HCT116 (cell line): Measurements from ENCODE around the gene URB1. TPM values are rescaled to one million over a fixed set of nuclear protein-coding genes. Genes with fewer than 3 reads are reported as not detected.

Experiments
- ATAC-seq: fragments of 200-7000 bp; cut with Tn5 transposase; 2 replicates; pipeline ENCODE4 v1.9.1; 2020; ENCODE audit warnings: mild to moderate bottlenecking, moderate library complexity
- BruUV-seq: library from RNA; stranded (reverse); fragments of 400-500 nt; replicated peaks from 2 replicates; lab custom pipeline; 2021; lab: Mats Ljungman, UMichigan
- CTCF ChIA-PET: fragments of 300-600 bp; sonication (Branson Sonifier 250); formaldehyde crosslinking; loops from one replicate; lab custom pipeline; 2021; ENCODE audit warnings: antibody characterized with exemption; lab: Charles Lee
- POLR2A ChIA-PET: fragments of 300-600, 350-600 bp; sonication (Branson Sonifier 250); formaldehyde crosslinking; loops from one replicate; lab custom pipeline; 2021; ENCODE audit warnings: antibody characterized with exemption; lab: Charles Lee
- RAD21 ChIA-PET, 2 experiments: fragments of 300-600 bp; sonication (Branson Sonifier 250); formaldehyde crosslinking; loops; one replicate each; lab custom pipeline; 2023; ENCODE audit warnings: low total read pairs in 2 of 2; ENCODE audit not compliant: uncharacterized antibody in 2 of 2, unreplicated experiment in 2 of 2, low non-redundant PET in 1 of 2; lab: Charles Lee
- DNase-seq: peaks from one replicate; pipeline ENCODE4 v3.0.0-alpha.2; 2010; ENCODE audit warnings: low read depth, low spot score
- H2AFZ ChIP-seq: fragments of 200-600 bp; shearing (Covaris generic), sonication (generic); 2 replicates; pipeline ENCODE4 v1.6.1; 2017; ENCODE audit warnings: low read depth, mixed run types, mixed read lengths, antibody characterized with exemption, low read length; ENCODE audit not compliant: poor library complexity, severe bottlenecking
- H3K27ac ChIP-seq: 2 replicates; pipeline ENCODE4 v1.5.1; 2012; ENCODE audit warnings: low read depth, low read length
- H3K27me3 ChIP-seq: fragments of 200-600 bp; sonication (generic); 2 replicates; pipeline ENCODE4 v1.6.1; 2016; ENCODE audit warnings: mixed run types, low read length, mixed read lengths; ENCODE audit not compliant: insufficient read depth
- H3K36me3 ChIP-seq, 2 experiments: fragments of 200-500 bp in 1 of 2; fragments of 200-600 bp in 1 of 2; sonication (Bioruptor generic) in 1 of 2; sonication (generic) in 1 of 2; 2 replicates each; pipeline versions ENCODE4 v1.5.1 to v1.6.1; 2014 to 2016; ENCODE audit warnings: low read length in 2 of 2, inconsistent platforms in 1 of 2, mixed read lengths in 1 of 2, mixed run types in 1 of 2; ENCODE audit not compliant: insufficient read depth in 2 of 2, control insufficient read depth in 1 of 2
- H3K4me1 ChIP-seq, 2 experiments: fragments of 200-600 bp in 1 of 2; sonication (generic) in 1 of 2; 2 replicates each; pipeline versions ENCODE4 v1.5.1 to v1.6.1; 2012 to 2017; ENCODE audit warnings: low read length in 2 of 2, inconsistent platforms in 1 of 2, mild to moderate bottlenecking in 1 of 2, mixed read lengths in 1 of 2, mixed run types in 1 of 2, moderate library complexity in 1 of 2; ENCODE audit not compliant: insufficient read depth in 2 of 2, control insufficient read depth in 1 of 2
- H3K4me2 ChIP-seq: fragments of 200-600 bp; sonication (generic); 2 replicates; pipeline ENCODE4 v1.6.1; 2017; ENCODE audit warnings: mixed run types, low read length, mixed read lengths
- H3K4me3 ChIP-seq, 2 experiments: fragments of 200-600 bp in 1 of 2; sonication (generic) in 1 of 2; replicated peaks in 1 of 2; 2 replicates each; pipeline ENCODE4 v1.5.1; 2011 to 2016; ENCODE audit warnings: low read length in 2 of 2, control low read depth in 1 of 2, low read depth in 1 of 2, mild to moderate bottlenecking in 1 of 2, mixed read lengths in 1 of 2, mixed run types in 1 of 2
- H3K79me2 ChIP-seq: fragments of 200-600 bp; sonication (generic); 2 replicates; pipeline ENCODE4 v1.6.1; 2017; ENCODE audit warnings: mild to moderate bottlenecking, mixed run types, low read length, moderate library complexity, mixed read lengths; ENCODE audit not compliant: insufficient read depth
- H3K9ac ChIP-seq: fragments of 200-600 bp; sonication (generic); 2 replicates; pipeline ENCODE4 v1.6.1; 2016; ENCODE audit warnings: low read length, mixed read lengths
- H3K9me2 ChIP-seq: fragments of 200-600 bp; sonication (generic), shearing (Covaris generic); 2 replicates; pipeline ENCODE4 v1.6.1; 2017; ENCODE audit warnings: mixed run types, mild to moderate bottlenecking, moderate library complexity; ENCODE audit not compliant: insufficient read depth
- H3K9me3 ChIP-seq, 2 experiments: fragments of 200-500 bp in 1 of 2; fragments of 200-600 bp in 1 of 2; sonication (Bioruptor generic) in 1 of 2; sonication (generic) in 1 of 2; 2 replicates each; pipeline ENCODE4 v1.6.1; 2014 to 2017; ENCODE audit warnings: low read length in 2 of 2, mixed read lengths in 2 of 2, inconsistent platforms in 1 of 2, low read depth in 1 of 2, mild to moderate bottlenecking in 1 of 2, mixed run types in 1 of 2, moderate library complexity in 1 of 2; ENCODE audit not compliant: control insufficient read depth in 1 of 2, insufficient read depth in 1 of 2
- H4K20me1 ChIP-seq: fragments of 200-600 bp; sonication (generic), shearing (Covaris generic); 2 replicates; pipeline ENCODE4 v1.6.1; 2017; ENCODE audit warnings: mixed run types, mild to moderate bottlenecking, moderate library complexity; ENCODE audit not compliant: insufficient read depth
- CBX3 ChIP-seq: IDR thresholded peaks from 2 replicates; pipeline ENCODE4 v1.6.1; 2012; ENCODE audit warnings: low read depth
- EGR1 ChIP-seq: IDR thresholded peaks from 2 replicates; pipeline ENCODE4 v1.6.1; 2012; ENCODE audit warnings: low read depth
- EZH2 ChIP-seq: fragments of 200-600 bp; sonication (generic); IDR thresholded peaks from 2 replicates; pipeline ENCODE4 v1.6.1; 2017; ENCODE audit warnings: antibody characterized with exemption, mixed run types
- EZH2phosphoT487 ChIP-seq: fragments of 200-600 bp; IDR thresholded peaks from 2 replicates; pipeline ENCODE4 v1.6.1; 2018; ENCODE audit warnings: antibody characterized with exemption, borderline replicate concordance
- JUND ChIP-seq: IDR thresholded peaks from 2 replicates; pipeline ENCODE4 v1.6.1; 2012
- MAX ChIP-seq: IDR thresholded peaks from 2 replicates; pipeline ENCODE4 v1.6.1; 2012
- POLR2A ChIP-seq: IDR thresholded peaks from 2 replicates; pipeline ENCODE4 v1.7.0; 2011; ENCODE audit warnings: borderline replicate concordance; ENCODE audit not compliant: insufficient read depth, insufficient read length; ENCODE audit errors: extremely low read depth
- RAD21 ChIP-seq: IDR thresholded peaks from 2 replicates; pipeline ENCODE4 v1.6.1; 2012; ENCODE audit warnings: low read depth, mild to moderate bottlenecking
- SIN3A ChIP-seq: IDR thresholded peaks from 2 replicates; pipeline ENCODE4 v1.6.1; 2012; ENCODE audit warnings: low read depth
- SP1 ChIP-seq: IDR thresholded peaks from 2 replicates; pipeline ENCODE4 v1.6.1; 2012; ENCODE audit warnings: low read depth
- SRF ChIP-seq: IDR thresholded peaks from 2 replicates; pipeline ENCODE4 v1.6.1; 2012; ENCODE audit warnings: low read depth
- TCF7L2 ChIP-seq: IDR thresholded peaks from 2 replicates; pipeline ENCODE4 v1.7.0; 2011; ENCODE audit warnings: borderline replicate concordance, inconsistent platforms; ENCODE audit not compliant: insufficient read depth, insufficient read length; ENCODE audit errors: extremely low read depth
- YY1 ChIP-seq: IDR thresholded peaks from 2 replicates; pipeline ENCODE4 v1.6.1; 2011; ENCODE audit warnings: low read length, low read depth, moderate library complexity, mild to moderate bottlenecking; ENCODE audit not compliant: insufficient replicate concordance; ENCODE audit errors: extremely low read depth
- ZFX ChIP-seq: fragments of 450-650 bp; IDR thresholded peaks from 2 replicates; pipeline ENCODE4 v1.6.1; 2017
- ZNF274 ChIP-seq: fragments of 200-500 bp; sonication (Bioruptor generic); IDR thresholded peaks from 2 replicates; pipeline ENCODE4 v1.6.1; 2014; ENCODE audit warnings: mild to moderate bottlenecking, low read depth, low read length, inconsistent platforms
- intact Hi-C: fragments of 100-400 bp; cut with micrococcal nuclease; formaldehyde crosslinking; loops from 2 replicates; pipeline ENCODE4 v1.10.0; 2022
- total RNA-seq: library from RNA; stranded (reverse); gene quantifications from one replicate; pipeline ENCODE4 v1.2.1, GENCODE V29; 2021; ENCODE audit not compliant: unreplicated experiment
- TF ChIP-seq, protein P1 (sequence below): IDR thresholded peaks from 2 replicates; pipeline ENCODE4 v1.6.1; 2011; ENCODE audit warnings: mild to moderate bottlenecking, low read length, moderate library complexity; ENCODE audit not compliant: insufficient replicate concordance; ENCODE audit errors: extremely low read depth
- TF ChIP-seq, protein P2 (sequence below): IDR thresholded peaks from 2 replicates; pipeline ENCODE4 v1.6.1; 2012
- TF ChIP-seq, protein P3 (sequence below): IDR thresholded peaks from 2 replicates; pipeline ENCODE4 v1.6.1; 2012; ENCODE audit warnings: low read depth
- TF ChIP-seq, protein P4 (sequence below), 3 experiments: fragments of 200-600 bp in 1 of 3; sonication (generic) in 1 of 3; IDR thresholded peaks in 2 of 3; conservative IDR thresholded peaks in 1 of 3; 2 replicates each; pipeline ENCODE4 v1.5.1; 2012 to 2017; ENCODE audit warnings: low read depth in 2 of 3, low read length in 2 of 3, antibody characterized with exemption in 1 of 3, borderline replicate concordance in 1 of 3, control low read depth in 1 of 3, mild to moderate bottlenecking in 1 of 3, mixed read lengths in 1 of 3, mixed run types in 1 of 3, moderate library complexity in 1 of 3; ENCODE audit not compliant: insufficient read depth in 1 of 3

The URB1 gene
- total RNA-seq, 1 experiment from 2014 or later = 28.3 TPM

GRCh38 chr21:32331444-32332305, 61.1 kb downstream of the URB1 start:
- no peak overlapping the region for H3K27ac ChIP-seq
- CTCF ChIA-PET = no interaction called here
- no peak for TF ChIP-seq MAX
- TF ChIP-seq TCF7L2 = no peak
- no peak for TF ChIP-seq ZFX
- no peak for TF ChIP-seq SRF
- TF ChIP-seq EGR1 = no peak
- TF ChIP-seq EZH2phosphoT487 = no peak
- TF ChIP-seq POLR2A = no peak
- no peak for TF ChIP-seq CBX3
- no peak for TF ChIP-seq SP1
- TF ChIP-seq, protein P1, sequence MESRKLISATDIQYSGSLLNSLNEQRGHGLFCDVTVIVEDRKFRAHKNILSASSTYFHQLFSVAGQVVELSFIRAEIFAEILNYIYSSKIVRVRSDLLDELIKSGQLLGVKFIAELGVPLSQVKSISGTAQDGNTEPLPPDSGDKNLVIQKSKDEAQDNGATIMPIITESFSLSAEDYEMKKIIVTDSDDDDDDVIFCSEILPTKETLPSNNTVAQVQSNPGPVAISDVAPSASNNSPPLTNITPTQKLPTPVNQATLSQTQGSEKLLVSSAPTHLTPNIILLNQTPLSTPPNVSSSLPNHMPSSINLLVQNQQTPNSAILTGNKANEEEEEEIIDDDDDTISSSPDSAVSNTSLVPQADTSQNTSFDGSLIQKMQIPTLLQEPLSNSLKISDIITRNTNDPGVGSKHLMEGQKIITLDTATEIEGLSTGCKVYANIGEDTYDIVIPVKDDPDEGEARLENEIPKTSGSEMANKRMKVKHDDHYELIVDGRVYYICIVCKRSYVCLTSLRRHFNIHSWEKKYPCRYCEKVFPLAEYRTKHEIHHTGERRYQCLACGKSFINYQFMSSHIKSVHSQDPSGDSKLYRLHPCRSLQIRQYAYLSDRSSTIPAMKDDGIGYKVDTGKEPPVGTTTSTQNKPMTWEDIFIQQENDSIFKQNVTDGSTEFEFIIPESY = no peak
- no peak for TF ChIP-seq JUND
- TF ChIP-seq YY1 = no peak
- TF ChIP-seq, protein P2, sequence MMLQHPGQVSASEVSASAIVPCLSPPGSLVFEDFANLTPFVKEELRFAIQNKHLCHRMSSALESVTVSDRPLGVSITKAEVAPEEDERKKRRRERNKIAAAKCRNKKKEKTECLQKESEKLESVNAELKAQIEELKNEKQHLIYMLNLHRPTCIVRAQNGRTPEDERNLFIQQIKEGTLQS = no peak
- no peak for TF ChIP-seq EZH2
- TF ChIP-seq ZNF274 = no peak
- no peak for TF ChIP-seq SIN3A
- TF ChIP-seq, protein P3, sequence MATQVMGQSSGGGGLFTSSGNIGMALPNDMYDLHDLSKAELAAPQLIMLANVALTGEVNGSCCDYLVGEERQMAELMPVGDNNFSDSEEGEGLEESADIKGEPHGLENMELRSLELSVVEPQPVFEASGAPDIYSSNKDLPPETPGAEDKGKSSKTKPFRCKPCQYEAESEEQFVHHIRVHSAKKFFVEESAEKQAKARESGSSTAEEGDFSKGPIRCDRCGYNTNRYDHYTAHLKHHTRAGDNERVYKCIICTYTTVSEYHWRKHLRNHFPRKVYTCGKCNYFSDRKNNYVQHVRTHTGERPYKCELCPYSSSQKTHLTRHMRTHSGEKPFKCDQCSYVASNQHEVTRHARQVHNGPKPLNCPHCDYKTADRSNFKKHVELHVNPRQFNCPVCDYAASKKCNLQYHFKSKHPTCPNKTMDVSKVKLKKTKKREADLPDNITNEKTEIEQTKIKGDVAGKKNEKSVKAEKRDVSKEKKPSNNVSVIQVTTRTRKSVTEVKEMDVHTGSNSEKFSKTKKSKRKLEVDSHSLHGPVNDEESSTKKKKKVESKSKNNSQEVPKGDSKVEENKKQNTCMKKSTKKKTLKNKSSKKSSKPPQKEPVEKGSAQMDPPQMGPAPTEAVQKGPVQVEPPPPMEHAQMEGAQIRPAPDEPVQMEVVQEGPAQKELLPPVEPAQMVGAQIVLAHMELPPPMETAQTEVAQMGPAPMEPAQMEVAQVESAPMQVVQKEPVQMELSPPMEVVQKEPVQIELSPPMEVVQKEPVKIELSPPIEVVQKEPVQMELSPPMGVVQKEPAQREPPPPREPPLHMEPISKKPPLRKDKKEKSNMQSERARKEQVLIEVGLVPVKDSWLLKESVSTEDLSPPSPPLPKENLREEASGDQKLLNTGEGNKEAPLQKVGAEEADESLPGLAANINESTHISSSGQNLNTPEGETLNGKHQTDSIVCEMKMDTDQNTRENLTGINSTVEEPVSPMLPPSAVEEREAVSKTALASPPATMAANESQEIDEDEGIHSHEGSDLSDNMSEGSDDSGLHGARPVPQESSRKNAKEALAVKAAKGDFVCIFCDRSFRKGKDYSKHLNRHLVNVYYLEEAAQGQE = no peak
- TF ChIP-seq, protein P4, sequence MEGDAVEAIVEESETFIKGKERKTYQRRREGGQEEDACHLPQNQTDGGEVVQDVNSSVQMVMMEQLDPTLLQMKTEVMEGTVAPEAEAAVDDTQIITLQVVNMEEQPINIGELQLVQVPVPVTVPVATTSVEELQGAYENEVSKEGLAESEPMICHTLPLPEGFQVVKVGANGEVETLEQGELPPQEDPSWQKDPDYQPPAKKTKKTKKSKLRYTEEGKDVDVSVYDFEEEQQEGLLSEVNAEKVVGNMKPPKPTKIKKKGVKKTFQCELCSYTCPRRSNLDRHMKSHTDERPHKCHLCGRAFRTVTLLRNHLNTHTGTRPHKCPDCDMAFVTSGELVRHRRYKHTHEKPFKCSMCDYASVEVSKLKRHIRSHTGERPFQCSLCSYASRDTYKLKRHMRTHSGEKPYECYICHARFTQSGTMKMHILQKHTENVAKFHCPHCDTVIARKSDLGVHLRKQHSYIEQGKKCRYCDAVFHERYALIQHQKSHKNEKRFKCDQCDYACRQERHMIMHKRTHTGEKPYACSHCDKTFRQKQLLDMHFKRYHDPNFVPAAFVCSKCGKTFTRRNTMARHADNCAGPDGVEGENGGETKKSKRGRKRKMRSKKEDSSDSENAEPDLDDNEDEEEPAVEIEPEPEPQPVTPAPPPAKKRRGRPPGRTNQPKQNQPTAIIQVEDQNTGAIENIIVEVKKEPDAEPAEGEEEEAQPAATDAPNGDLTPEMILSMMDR (IDR thresholded peaks at IDR 0.05 in 2 of 3, conservative IDR thresholded peaks at IDR 0.05 in 1 of 3; ENCODE audit: borderline replicate concordance in 1 of 3, insufficient read depth in 1 of 3, low read depth in 2 of 3, low read length in 2 of 3) = no peak
- no peak for TF ChIP-seq RAD21

More at GRCh38 chr21:32331444-32332305, 61.1 kb downstream of the URB1 start:
- Histone ChIP-seq H3K9me3 (no peaks in the 10 kb centered on the region), H3K9ac (no peak overlapping the region), H3K4me3 (no peak overlapping the region), H3K4me1 (no peaks in the 10 kb centered on the region), H3K79me2 (peaks cover 36% of the 10 kb centered on the region), H4K20me1 (peaks cover 4% of the 10 kb centered on the region; the same call in 1 of the 2 replicates), H3K4me2 (no peak overlapping the region), H3K9me2 (no peaks in the 10 kb centered on the region), H3K36me3 (peaks cover 53 to 74% of the 10 kb centered on the region in 2 experiments), H3K27me3 (no peaks in the 10 kb centered on the region), H2AFZ (no peak overlapping the region)
- DNase-seq (no peak), ATAC-seq (no peak)
- no TSS peak for BruUV-seq
- intact Hi-C loops = no loop called here
- ChIA-PET POLR2A (no interaction called here), RAD21 (no interaction called here)
